Measurements from ENCODE around the gene TSPAN18.

Gene TSPAN18

DNA sequence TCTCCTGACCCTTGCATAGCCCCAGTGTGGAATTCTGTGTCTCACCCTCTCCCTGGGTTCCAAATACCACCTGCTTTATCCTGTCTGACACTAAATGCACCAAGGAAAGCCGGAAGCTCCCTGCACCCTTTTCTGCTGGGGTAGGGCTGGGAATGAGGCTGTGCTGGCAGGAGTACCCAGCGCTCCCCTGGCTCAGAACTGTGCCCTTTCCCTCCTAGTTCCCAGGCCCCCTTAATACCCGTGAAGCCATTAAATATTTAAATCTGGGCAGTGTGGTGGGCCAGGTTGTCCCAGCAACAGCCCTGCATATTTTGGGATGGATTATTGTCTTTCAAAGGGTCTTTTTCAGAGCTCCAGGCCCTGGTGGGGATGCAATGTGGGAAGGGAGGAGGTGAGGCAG, 160.9 kb downstream of the TSPAN18 start:
- no peak for DNase-seq (ENCODE audit: low read depth in 2 of 2)

DNA sequence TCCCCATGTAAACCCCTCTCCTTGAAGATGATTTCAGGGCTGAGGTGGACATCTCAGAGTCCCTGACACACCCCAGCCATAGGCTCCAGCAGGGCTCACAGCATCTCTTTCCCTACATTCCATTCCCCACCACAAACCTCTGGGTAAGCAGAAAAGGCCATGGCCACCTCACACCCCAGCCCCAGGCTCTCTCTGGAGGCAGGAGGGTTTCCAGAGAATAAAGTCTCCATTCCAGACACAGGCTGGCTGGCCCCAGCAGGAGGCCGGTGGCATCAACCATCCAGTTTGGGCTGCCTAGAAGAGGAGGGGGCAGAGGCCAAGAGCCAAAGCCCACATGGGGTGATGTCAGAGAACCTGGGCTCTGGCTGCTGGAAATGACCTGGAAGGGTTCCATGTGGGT, 162.5 kb downstream of the TSPAN18 start:
- no peak for DNase-seq (ENCODE audit: low read depth in 2 of 2)

DNA sequence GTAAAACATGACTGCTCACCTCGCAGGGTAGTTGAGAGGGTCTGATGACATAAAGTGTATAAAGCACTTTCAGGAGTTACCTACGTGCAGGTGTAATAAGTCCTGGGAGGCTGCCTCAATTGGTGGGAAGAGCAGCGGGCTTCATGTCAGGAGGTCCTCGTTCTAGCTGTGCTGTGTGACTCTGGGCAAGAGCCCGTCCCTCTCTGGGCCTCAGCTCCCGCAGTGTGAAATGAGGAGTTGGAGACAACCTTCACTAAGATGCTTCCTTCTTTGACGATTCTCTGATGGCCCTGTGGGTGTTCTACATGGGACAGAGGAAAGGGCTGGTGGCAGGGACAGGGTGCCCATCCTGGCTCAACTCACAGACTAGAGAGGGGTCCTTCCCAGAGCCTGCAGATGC, 166.1 kb downstream of the TSPAN18 start:
- DNase-seq (ENCODE audit: low read depth in 2 of 2), result no peak

DNA sequence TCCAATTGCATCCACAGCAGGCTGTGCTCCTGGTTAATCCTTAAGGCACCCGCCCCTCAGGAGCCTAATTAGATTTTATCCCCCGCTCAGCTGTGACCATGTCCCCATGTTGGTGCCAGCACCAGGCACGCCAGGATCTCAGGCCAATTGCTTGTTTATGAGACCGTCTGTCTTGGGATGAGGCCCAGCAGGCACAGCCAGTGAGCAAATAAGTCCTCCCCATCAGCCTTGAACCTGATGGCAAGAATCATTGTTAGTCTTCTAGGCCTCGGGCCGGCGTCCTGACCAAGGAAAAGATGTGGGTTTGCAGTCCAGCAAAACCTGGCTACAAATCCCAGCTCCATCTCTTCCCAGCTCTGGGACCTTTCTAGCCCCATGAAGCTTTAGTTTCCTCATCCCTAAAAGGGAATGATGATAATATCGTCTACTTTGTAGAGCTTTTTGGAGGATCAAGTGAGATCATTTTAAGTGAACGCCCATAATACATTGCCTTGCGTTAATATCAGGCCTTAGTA, 166.6 kb downstream of the TSPAN18 start:
- no peak for DNase-seq (ENCODE audit: low read depth in 2 of 2)

DNA sequence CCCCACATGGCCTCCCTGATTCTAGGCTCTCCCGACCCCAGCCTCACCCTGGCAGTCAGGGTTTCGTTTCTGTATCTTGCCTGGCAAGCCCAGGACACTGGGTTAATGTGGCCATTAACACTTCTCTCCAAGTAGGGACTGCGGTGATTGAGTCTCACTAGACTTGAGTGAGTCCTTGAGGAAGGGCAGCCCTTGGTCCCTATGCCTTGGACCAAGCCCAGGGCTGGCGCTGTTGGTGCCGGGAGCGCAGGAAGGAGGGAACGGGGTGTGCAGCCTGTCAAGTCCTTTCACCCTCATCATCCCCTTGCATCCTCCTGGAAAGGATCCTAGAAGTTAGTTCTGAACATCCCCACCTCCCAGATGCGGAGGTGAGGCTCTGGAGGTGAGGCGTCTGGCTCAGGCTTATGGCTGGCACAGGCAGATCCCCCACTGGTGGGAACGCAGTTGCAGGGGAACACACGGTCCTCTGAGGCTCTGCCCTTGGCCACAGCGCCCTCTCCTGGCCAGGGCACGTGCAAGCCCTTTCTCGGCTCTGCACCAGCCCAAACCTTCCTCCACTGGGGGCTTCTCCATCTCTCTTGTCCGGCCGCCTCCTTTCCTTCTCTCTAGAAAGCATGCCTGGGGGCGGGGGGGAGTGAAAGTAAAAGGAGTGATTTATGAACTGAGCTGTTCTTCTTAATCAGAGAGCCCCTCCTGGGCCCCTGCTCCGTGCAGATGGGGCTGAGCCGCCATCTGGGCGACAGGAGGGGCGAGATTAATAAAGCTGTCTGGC, 167.3 kb downstream of the TSPAN18 start:
- DNase-seq (ENCODE audit: low read depth in 2 of 2), result peak; percentile 25 to 53

DNA sequence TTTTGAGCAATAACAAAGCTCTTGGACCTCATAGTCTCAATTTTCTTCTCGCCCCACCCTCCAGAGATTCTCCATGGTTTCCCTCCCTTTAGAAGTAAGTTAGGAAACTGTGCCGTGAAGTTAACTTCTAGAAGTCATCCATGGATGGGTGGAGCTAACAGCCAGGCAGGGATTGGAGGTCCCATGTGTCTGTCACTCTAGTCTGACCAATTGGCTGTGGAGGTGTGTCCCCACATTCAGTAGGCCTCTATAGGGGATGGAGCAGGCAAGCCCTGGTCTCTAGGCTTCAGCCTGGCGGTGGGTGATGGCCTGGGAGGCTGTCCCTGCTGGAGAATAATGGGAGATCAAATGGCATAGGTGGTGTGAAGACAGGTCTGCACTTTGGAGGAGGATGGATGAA, 173.2 kb downstream of the TSPAN18 start:
- peak in 1 of 2 experiments; percentile 39 for DNase-seq (ENCODE audit: low read depth in 2 of 2)

DNA sequence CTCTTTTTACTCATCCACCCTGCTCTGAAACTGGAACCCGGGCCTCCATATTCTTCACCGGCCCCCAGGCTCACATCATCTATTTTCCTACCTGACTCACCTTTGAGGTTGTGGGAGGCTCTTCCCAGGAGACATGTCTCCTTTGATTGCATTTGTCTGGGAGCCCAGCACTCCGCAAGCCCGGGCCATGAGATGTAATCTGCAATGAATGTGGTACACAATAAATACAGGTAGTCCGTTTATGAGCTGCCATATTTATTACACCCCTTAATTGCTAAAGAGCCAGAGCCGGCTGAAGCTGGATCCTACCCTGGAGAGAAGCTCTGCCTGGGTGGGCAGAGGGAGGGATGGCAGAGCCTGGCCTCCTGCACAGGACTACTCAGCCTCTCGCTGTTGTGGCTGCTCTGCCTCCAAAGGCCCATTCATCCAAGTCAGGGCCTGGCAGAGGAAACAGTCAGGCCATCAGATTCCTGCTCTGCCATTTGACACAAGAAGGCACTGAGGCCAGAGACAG, 174.4 kb downstream of the TSPAN18 start:
- DNase-seq (ENCODE audit: low read depth in 2 of 2), result no peak

DNA sequence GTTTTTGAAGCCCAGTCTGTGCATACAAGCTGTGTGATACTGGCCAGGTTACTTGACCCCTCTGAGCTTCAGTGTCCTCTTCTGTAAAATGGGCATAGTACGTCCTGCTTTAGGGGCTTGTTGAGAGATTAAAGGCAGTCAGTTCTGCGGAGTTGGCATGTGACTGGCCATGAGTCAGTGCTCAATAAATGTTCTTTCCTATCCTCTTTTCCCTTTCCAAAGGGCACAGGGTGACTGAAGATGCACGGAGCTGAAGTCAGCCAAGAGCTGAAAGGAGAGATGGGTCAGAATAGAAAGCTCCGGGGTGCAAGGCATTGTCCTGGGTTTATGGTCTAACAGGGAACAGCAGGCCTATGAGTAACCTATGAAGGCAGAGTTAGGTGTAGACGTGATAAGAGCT, 175.0 kb downstream of the TSPAN18 start:
- DNase-seq (ENCODE audit: low read depth in 2 of 2), result no peak

DNA sequence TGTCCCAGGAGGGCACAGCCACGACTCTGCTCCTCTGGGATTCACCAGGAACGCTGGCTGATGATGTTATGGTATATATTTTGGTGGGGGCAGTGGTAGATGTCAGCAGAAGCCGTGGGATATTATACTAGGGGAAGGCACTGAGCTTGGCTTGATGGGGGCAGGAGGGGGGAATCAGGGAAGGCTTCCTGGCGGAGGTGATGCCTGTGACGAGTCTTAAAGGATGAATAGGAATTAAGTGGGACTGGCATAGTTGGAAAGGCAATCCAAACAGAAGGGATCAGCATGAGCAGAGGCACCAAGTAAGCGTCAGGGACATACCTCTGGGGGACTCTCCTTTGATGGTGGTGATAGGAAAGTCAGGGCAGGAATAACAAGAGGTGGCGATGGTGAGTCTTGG, 176.3 kb downstream of the TSPAN18 start:
- DNase-seq (ENCODE audit: low read depth in 2 of 2), result no peak

DNA sequence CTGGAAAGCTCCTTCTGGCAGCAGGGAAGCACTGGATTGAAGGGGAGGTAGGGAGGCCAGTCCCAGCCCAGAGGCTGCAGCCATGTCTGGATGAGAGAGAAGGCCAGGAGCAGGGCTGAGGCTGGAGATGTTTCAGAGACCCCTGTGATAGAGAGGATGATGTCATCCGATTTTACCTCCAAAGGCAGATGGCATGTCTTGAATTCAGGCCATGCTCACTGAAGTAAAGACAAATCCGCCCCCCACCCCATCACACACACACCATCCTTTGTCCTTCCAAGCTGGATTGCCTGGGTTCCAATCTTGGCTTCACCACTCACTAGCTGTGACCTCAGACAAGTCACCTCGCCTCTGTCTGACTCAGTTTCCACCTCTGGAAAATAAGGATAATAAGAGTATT, 176.8 kb downstream of the TSPAN18 start:
- DNase-seq (ENCODE audit: low read depth in 2 of 2), result no peak

DNA sequence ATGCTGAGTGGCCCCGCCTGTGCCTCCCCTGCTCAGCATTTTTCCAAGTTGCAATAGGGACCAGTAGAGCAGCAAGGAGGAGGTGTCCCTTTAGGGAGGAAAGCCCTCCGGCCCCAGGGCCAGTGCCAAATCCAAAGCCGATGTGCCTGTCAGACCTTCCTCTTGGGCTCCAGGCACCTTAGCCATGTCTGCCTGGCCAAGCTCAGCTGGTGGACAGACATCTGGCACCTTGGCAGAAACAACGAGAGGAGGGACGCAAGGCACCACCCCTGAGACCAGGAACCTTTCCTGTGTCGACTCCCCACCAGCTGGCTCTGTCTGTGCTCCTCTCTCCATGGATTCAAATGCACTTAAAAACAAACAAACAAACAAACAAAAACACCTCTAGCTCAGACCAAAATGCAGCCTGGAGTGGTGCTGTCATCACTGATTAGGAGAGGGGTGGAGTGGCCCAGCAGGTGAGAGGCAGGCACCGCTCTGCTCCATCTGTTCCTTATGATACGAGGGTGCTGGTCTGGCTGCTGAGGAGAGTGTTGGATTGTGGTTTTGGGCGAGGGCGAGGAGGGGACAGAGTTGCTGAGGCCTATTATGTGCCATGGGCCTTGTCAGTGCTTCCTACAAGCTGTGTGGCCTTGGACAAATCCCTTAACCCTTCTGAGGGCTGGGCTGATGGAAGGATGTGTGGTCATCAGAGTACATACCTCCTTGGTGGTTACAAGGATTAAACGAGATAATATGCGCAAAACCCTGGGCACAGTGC, 177.7 kb downstream of the TSPAN18 start:
- no peak for DNase-seq (ENCODE audit: low read depth in 2 of 2)

DNA sequence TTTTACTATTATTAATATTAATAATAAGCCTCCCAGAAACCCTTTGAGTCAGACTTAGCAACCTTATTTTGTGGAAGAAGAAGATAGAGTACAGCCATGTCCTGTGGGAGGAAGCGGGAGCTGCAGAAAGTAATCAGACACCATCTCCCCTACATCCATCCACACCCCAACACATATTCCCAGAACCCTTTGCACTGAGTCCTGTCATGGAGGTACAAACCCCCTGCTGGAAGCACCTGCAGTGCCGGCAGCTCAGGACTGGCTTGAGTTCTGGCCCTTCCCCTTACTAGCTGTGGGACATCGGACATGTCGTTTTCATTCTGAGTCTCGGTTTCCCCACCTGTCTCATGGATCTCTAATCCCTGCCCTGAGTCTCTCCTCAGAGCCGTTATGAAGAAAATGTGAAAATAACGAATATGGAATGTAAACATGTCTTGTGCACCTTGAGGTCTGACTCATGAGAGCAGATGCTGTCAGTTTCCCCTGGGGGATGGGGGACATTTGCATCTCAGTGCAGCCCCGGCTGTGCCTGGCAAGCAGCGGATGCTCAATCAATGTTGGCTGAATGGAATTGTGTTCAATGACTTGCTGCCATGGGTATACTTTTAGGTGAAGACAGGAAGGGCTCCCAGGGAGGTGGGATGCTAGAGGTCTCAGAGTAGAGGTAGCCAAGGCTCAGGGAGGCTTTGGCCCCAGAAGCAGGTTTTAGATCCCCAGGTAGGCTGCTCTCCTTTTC, 178.5 kb downstream of the TSPAN18 start:
- no peak for DNase-seq (ENCODE audit: low read depth in 2 of 2)

DNA sequence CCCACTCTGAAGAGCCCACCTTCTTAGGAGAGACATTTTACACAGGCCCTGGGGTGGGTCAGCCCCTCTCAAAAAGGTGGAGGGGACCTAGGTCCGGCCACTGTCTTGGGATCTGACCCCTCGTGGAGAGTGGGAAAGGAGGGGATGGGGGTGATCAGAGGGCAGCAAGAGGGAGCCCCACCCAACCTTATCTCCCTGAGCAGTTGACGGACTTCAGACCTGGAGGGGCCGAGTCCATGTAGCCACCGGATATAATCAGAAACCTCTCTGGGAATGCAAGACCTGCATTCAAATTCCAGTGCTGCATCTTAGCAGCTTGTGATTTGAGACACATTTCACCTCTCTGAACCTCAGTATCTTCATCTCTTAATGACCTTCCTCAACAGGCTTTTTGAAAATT, 179.9 kb downstream of the TSPAN18 start:
- DNase-seq (ENCODE audit: low read depth in 2 of 2), result no peak

DNA sequence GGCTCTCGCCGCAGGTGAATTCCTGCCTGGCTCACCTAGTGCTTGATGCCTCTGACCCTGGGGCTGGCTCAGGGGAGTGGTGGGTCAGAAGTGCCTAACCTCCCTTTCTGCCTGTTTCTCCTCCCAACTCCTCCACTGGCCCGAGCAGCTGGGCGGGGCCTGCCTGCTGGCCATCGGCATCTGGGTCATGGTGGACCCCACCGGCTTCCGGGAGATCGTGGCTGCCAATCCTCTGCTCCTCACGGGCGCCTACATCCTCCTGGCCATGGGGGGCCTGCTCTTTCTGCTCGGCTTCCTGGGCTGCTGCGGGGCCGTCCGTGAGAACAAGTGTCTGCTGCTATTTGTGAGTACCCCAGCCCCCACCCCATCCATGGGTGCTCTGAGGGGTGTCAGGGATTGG, 182.8 kb downstream of the TSPAN18 start:
- DNase-seq (ENCODE audit: low read depth in 2 of 2), result no peak

DNA sequence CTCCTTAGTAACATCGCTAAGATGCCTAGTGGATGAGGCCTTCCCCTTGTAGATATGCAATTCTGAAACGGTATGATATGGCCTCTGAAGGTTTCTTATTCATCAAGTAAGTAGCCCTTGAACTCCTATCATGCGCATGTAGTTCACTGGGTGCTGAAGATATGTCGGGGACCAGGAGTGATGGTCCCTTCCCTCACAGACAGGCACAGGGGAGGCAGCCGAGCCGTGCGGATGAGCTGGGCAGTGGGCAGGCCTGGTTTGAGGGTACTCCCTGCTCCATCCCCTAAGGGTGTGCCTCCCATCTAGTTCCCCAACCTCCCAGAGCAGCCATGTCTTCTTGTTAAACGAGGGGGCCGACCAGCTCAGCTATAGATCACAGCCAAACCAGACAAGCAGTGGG, 183.8 kb downstream of the TSPAN18 start:
- no peak for DNase-seq (ENCODE audit: low read depth in 2 of 2)

DNA sequence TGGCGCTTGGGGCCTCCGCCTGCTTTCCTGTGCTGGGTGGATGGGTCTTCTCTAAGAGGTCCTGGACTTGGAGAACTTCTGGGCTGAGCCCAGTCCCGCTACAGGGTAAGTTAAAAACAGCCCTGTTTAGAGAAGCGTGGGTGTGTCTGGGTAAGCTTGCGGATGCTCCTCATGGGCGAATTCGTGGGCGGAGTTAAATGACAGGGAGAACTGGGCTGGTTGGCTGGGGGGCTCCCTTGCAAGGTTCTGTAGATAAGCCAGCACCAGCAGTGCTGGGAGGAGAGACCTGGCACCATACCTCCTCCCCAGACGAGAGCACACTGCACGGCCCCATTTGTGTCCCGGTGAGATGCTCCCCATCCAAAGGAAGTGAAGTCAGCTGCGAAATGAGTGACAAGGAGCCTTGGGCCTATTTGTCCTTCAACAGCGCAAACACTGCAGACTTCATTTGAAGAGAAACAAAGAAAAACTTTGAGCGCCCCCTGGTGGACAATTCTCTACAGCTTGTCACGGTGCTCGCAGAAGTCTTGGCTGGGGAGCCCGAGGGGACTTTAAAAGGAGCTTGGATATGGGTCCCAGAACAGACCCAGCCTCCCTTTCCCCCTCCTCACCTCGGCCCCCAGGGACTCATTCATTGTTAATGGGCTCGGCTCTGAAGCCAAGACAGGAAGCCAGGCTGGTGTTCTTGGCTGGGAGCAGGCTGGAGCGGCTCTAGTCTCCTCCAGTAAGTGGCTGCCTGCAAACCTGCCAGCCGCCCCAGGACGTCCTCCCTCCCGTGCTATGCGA, 184.5 kb downstream of the TSPAN18 start:
- peak; percentile 64 to 90 for DNase-seq (ENCODE audit: low read depth in 2 of 2)

DNA sequence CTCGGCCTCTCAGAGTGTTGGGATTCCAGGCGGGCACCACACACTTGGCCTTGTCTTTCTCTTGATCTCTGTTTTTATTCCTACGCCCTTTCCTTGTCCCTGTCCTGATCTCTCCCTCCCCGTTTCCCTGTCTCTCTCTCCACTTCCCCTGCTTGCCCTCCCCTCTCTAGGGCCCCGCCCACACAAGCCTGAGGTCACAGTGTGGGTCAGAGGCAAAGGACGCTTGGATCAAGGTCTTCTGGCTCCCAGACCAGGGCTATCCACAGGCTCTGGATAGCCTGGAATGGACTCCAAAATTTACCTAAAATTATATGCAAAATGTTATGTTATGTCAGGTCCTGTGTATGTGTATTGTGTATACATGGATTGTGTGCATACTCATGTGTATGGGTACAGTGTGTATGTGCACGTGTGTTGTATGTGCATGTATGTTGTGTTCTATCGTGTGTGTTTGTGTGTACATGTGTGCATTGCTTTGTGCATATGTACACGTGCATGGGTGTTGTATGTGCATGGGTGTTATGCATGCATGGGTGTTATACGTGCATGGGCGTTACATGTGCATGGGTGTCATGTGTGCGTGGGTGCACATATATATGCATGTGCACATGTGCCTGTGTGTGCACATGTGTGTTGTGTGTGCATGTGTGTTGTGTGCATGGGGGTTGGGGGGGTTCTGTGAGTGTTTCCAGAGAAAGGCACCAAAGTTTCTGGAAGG, 185.7 kb downstream of the TSPAN18 start:
- no peak for DNase-seq (ENCODE audit: low read depth in 2 of 2)

DNA sequence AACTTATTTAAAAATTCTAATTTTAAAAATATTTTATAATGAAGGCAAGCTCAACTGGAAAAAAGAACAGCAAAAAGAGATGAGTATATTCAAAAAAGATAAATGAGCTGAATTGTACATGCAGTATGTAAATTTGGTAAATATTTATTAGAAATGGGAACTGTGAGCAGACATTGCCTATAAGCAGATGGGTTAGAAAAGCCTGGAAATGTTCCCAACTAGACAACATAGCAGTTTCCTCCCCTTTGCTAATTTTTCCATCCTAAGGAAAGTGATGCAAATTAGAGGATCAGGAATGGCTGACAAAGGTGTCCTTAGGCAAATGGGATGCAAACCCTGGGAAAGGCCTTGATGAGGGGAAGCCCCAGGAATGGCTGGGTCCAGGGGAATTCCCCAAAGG, 186.7 kb downstream of the TSPAN18 start:
- no peak for DNase-seq (ENCODE audit: low read depth in 2 of 2)

DNA sequence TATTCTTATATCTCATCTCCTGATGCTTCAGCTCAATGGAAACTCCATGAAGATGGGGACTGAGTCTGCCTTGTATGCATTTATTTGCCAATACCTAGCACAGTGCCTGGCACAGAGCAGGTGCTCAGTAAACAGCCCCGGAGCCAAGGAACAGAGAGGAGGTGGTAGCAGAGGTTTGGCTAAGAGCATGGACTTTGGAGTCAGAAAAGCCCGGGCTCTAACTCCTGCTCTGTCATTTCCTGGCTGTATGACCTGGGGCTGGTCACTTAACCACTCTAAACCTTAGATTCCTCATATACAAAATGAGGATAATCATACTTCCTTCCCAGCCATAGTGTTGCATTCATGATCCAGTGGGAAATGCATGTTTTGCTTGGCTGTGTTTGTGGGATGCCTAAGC, 187.3 kb downstream of the TSPAN18 start:
- no peak for DNase-seq (ENCODE audit: low read depth in 2 of 2)

DNA sequence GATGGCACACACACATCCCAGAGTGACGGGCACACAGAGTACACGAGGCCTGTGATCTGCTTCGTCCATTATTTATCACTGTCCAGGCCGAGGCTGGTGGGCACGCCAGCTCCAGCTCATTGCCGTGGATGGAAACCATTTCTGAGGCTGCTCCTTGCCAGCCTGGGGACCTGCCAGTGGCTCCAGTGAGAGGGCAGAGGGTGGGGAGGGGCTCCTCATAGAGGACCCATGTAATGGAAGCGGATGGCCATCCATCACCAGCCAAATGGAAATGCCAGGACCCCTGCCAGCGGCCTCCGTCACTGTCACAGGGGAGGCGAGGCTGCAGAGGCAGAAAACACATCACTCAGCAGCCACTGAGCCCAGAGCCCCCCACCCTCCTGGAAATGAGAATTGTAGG, 188.2 kb downstream of the TSPAN18 start:
- DNase-seq (ENCODE audit: low read depth in 2 of 2), result no peak

DNA sequence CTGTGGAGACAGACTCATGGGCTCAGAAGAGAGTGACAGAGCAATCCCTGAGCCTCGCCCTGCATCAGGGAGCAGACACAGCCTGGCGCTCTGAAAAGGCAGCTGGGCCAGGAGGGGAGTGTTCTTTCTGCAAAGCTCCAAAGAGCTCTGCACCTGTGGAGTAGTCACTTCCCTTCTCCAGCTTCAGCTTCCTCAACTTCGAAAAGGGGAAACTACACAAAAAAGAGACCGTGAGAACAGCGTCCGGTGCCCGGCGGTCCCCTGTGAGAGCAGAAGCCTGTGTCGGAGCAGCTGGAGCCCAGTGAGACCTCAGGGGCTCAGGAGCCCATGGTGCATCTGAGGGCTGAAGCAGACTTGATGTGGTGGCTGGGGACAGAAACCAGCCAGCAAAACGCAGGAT, 188.9 kb downstream of the TSPAN18 start:
- no peak for DNase-seq (ENCODE audit: low read depth in 2 of 2)

All from stimulated activated CD4-positive, alpha-beta T cell treated with anti-CD3 and anti-CD28 coated beads, Interleukin-12 subunit alpha, Interleukin-12 subunit beta, amount 100 ng/mL, for 24 hours (primary cell).